ENCODE data around the gene SLC9A3. TPM values are rescaled to one million over a fixed set of nuclear protein-coding genes. Genes with fewer than 3 reads are reported as not detected.

The SLC9A3 gene
- polyA plus RNA-seq, 1 of the 3 experiments (the other 2 are of a cell fraction), result 1.9 TPM

GRCh38 chr5:565782-566440 lies 41.7 kb upstream of the SLC9A3 start:
- Histone ChIP-seq H2AFZ (ENCODE audit: low read depth) (no peak overlapping the region), H3K4me1 (ENCODE audit: control insufficient read depth in 1 of 2, insufficient read depth in 2 of 2, low read depth in 1 of 2, low read length in 1 of 2) (no peaks in the 10 kb centered on the region), H3K4me3 (ENCODE audit: low read depth in 2 of 2, low read length in 1 of 2) (no peak overlapping the region), H3K79me2 (ENCODE audit: insufficient read depth) (no peaks in the 10 kb centered on the region), H3K4me2 (no peak overlapping the region), H3K36me3 (replicated peaks in 1 of 2; ENCODE audit: control insufficient read depth in 1 of 2, insufficient read depth in 2 of 2, low read length in 1 of 2) (no peaks in the 10 kb centered on the region), H4K20me1 (ENCODE audit: insufficient read depth) (no peaks in the 10 kb centered on the region), H3K27me3 (ENCODE audit: insufficient read depth) (peaks cover 44% of the 10 kb centered on the region), H3K9me2 (no peaks in the 10 kb centered on the region), H3K9ac (no peak overlapping the region), H3K27ac (ENCODE audit: low read depth in 2 of 2, low read length in 1 of 2) (no peak overlapping the region), H3F3A (replicated peaks; ENCODE audit: insufficient read depth) (no peaks in the 10 kb centered on the region), H3K9me3 (0 out of 2 replicates have a peak, but pooled peaks cover 3% of the 10 kb centered on the region)
- TF ChIP-seq CHD2 (IDR thresholded peaks at IDR 0.05; ENCODE audit: low read length, partially characterized antibody) (no peak), POLR2AphosphoS5 (IDR thresholded peaks at IDR 0.05; ENCODE audit: low read depth, low read length) (no peak), RXRA (IDR thresholded peaks at IDR 0.05; ENCODE audit: borderline replicate concordance, low read depth) (no peak), GATA2 (CRISPR knock-in tag; IDR thresholded peaks at IDR 0.05) (no peak), RAD21 (IDR thresholded peaks at IDR 0.05; ENCODE audit: low read length) (no peak), ZBTB33 (IDR thresholded peaks at IDR 0.05; ENCODE audit: borderline replicate concordance, low read depth) (no peak), TCF12 (IDR thresholded peaks at IDR 0.05) (no peak), FOXJ3 (CRISPR knock-in tag; IDR thresholded peaks at IDR 0.05) (no peak), CTCF (IDR thresholded peaks at IDR 0.05) (no peak), RFX5 (IDR thresholded peaks at IDR 0.05; ENCODE audit: low read length) (no peak), MXI1 (IDR thresholded peaks at IDR 0.05; ENCODE audit: low read depth, low read length) (no peak), RCOR1 (IDR thresholded peaks at IDR 0.05; ENCODE audit: low read length) (no peak), SMC3 (IDR thresholded peaks at IDR 0.05; ENCODE audit: low read depth, low read length) (no peak), EP300 (IDR thresholded peaks at IDR 0.05; ENCODE audit: borderline replicate concordance in 1 of 2, low read depth in 1 of 2, low read length in 1 of 2) (no peak), NRF1 (IDR thresholded peaks at IDR 0.05; ENCODE audit: low read depth, low read length) (no peak), TEAD4 (IDR thresholded peaks at IDR 0.05; ENCODE audit: borderline replicate concordance, insufficient read depth) (no peak), USF2 (IDR thresholded peaks at IDR 0.05; ENCODE audit: borderline replicate concordance, low read depth, low read length) (no peak)
- 64% methylated on average over 4 of the region's 20 CpGs for WGBS (ENCODE audit: low lambda C conversion rate)
- no peak for DNase-seq
- ChIA-PET POLR2A (no interaction called here), CTCF (no interaction called here)
